H9 (cell line): ENCODE measurements around the gene DHX36. TPM values are rescaled to one million over a fixed set of nuclear protein-coding genes. Genes with fewer than 3 reads are reported as not detected.

Experiments
- DNase-seq: peaks from one replicate; pipeline ENCODE4 v3.0.0-alpha.2; 2017
- H2AFZ ChIP-seq: one replicate; pipeline ENCODE4 v1.6.1; 2013; ENCODE audit warnings: mild to moderate bottlenecking, low read length, control low read depth, moderate library complexity
- H2AK5ac ChIP-seq: 2 replicates; pipeline ENCODE4 v1.6.1; 2013; ENCODE audit warnings: low read length, control low read depth, mixed read lengths; ENCODE audit not compliant: insufficient read length
- H2BK120ac ChIP-seq: one replicate; pipeline ENCODE4 v1.6.1; 2013; ENCODE audit warnings: low read depth, mild to moderate bottlenecking, low read length, control low read depth, inconsistent platforms; ENCODE audit not compliant: poor library complexity, severe bottlenecking
- H2BK12ac ChIP-seq: 2 replicates; pipeline ENCODE4 v1.6.1; 2013; ENCODE audit warnings: low read length, control low read depth, mixed read lengths, low read depth; ENCODE audit not compliant: insufficient read length
- H2BK15ac ChIP-seq: 2 replicates; pipeline ENCODE4 v1.6.1; 2013; ENCODE audit warnings: low read depth, low read length, control low read depth
- H2BK20ac ChIP-seq: one replicate; pipeline ENCODE4 v1.6.1; 2013; ENCODE audit warnings: low read depth, mild to moderate bottlenecking, low read length, control low read depth, inconsistent platforms; ENCODE audit not compliant: poor library complexity, severe bottlenecking
- H2BK5ac ChIP-seq: 2 replicates; pipeline ENCODE4 v1.6.1; 2013; ENCODE audit warnings: low read length, control low read depth, mixed read lengths; ENCODE audit not compliant: insufficient read length
- H3K14ac ChIP-seq: 2 replicates; pipeline ENCODE4 v1.6.1; 2013; ENCODE audit warnings: low read length, control low read depth; ENCODE audit not compliant: insufficient read depth
- H3K18ac ChIP-seq: 2 replicates; pipeline ENCODE4 v1.6.1; 2013; ENCODE audit warnings: low read depth, mild to moderate bottlenecking, mixed read lengths, low read length, control low read depth; ENCODE audit not compliant: insufficient read length
- H3K23ac ChIP-seq: 2 replicates; pipeline ENCODE4 v1.6.1; 2013; ENCODE audit warnings: low read length, control low read depth, mixed read lengths, low read depth; ENCODE audit not compliant: insufficient read length
- H3K23me2 ChIP-seq: 2 replicates; pipeline ENCODE4 v1.6.1; 2013; ENCODE audit warnings: low read depth, mild to moderate bottlenecking, mixed read lengths, low read length, control low read depth; ENCODE audit not compliant: insufficient read length, poor library complexity, severe bottlenecking
- H3K27ac ChIP-seq: 2 replicates; pipeline ENCODE4 v1.5.1; 2013; ENCODE audit warnings: low read length, control low read depth, mixed read lengths, low read depth; ENCODE audit not compliant: insufficient read length
- H3K27me3 ChIP-seq: 2 replicates; pipeline ENCODE4 v1.6.1; 2013; ENCODE audit warnings: low read length, control low read depth, inconsistent platforms; ENCODE audit not compliant: insufficient read depth
- H3K4ac ChIP-seq: 2 replicates; pipeline ENCODE4 v1.6.1; 2013; ENCODE audit warnings: low read depth, mild to moderate bottlenecking, control low read depth, inconsistent platforms, low read length, moderate library complexity
- H3K4me1 ChIP-seq: 2 replicates; pipeline ENCODE4 v1.6.1; 2013; ENCODE audit warnings: low read length, control low read depth, inconsistent platforms; ENCODE audit not compliant: insufficient read depth
- H3K4me2 ChIP-seq: 2 replicates; pipeline ENCODE4 v1.6.1; 2013; ENCODE audit warnings: low read length, control low read depth, mixed read lengths; ENCODE audit not compliant: insufficient read length, insufficient read depth
- H3K56ac ChIP-seq: 2 replicates; pipeline ENCODE4 v1.6.1; 2013; ENCODE audit warnings: low read depth, mild to moderate bottlenecking, mixed read lengths, low read length, control low read depth; ENCODE audit not compliant: insufficient read length
- H3K79me1 ChIP-seq: 2 replicates; pipeline ENCODE4 v1.6.1; 2013; ENCODE audit warnings: low read depth, mild to moderate bottlenecking, moderate library complexity, low read length, control low read depth, inconsistent platforms; ENCODE audit not compliant: insufficient read depth, poor library complexity, severe bottlenecking
- H3K79me2 ChIP-seq: 2 replicates; pipeline ENCODE4 v1.6.1; 2013; ENCODE audit warnings: low read length, control low read depth, inconsistent platforms; ENCODE audit not compliant: insufficient read depth
- H3K9ac ChIP-seq: 2 replicates; pipeline ENCODE4 v1.6.1; 2013; ENCODE audit warnings: low read length, control low read depth, mixed read lengths; ENCODE audit not compliant: insufficient read length; ENCODE audit errors: extremely low read depth
- H3K9me3 ChIP-seq: one replicate; pipeline ENCODE4 v1.6.1; 2013; ENCODE audit warnings: low read depth, low read length, inconsistent platforms; ENCODE audit not compliant: control insufficient read depth
- H3T11ph ChIP-seq: one replicate; pipeline ENCODE4 v1.6.1; 2013; ENCODE audit warnings: mild to moderate bottlenecking, low read length, control low read depth, inconsistent platforms
- H4K20me1 ChIP-seq: one replicate; pipeline ENCODE4 v1.6.1; 2013; ENCODE audit not compliant: control insufficient read depth, insufficient read length, insufficient read depth
- H4K5ac ChIP-seq: 2 replicates; pipeline ENCODE4 v1.6.1; 2013; ENCODE audit warnings: low read depth, mild to moderate bottlenecking, mixed read lengths, low read length, control low read depth; ENCODE audit not compliant: insufficient read length
- H4K8ac ChIP-seq: replicated peaks from 2 replicates; pipeline ENCODE4 v1.6.1; 2013; ENCODE audit warnings: low read length, control low read depth, mixed read lengths, low read depth; ENCODE audit not compliant: insufficient read length
- H4K91ac ChIP-seq: 2 replicates; pipeline ENCODE4 v1.6.1; 2013; ENCODE audit warnings: low read depth, mild to moderate bottlenecking, moderate library complexity, mixed read lengths, low read length, control low read depth; ENCODE audit not compliant: insufficient read length
- H3K27ac Mint-ChIP-seq, 3 experiments: 2 replicates in 2 of 3; 3 replicates in 1 of 3; pipeline ENCODE4 v1.8.0; 2020 to 2021; ENCODE audit warnings: mixed read lengths in 3 of 3, mild to moderate bottlenecking in 1 of 3, moderate library complexity in 1 of 3
- H3K27me3 Mint-ChIP-seq: 2 replicates; pipeline ENCODE4 v1.8.0; 2021; ENCODE audit warnings: low read depth, mild to moderate bottlenecking, moderate library complexity, mixed read lengths
- H3K36me3 Mint-ChIP-seq, 3 experiments: 2 replicates in 2 of 3; 3 replicates in 1 of 3; pipeline ENCODE4 v1.8.0; 2020 to 2021; ENCODE audit warnings: low read depth in 3 of 3, mixed read lengths in 3 of 3; ENCODE audit not compliant: insufficient read depth in 1 of 3
- H3K4me1 Mint-ChIP-seq, 2 experiments: 2 replicates each; pipeline ENCODE4 v1.8.0; 2020; ENCODE audit warnings: mixed read lengths in 2 of 2
- H3K4me3 Mint-ChIP-seq, 2 experiments: 2 replicates in 1 of 2; 3 replicates in 1 of 2; pipeline ENCODE4 v1.8.0; 2020 to 2021; ENCODE audit warnings: mild to moderate bottlenecking in 2 of 2, mixed read lengths in 2 of 2, moderate library complexity in 1 of 2
- H3K9me3 Mint-ChIP-seq, 2 experiments: 2 replicates in 1 of 2; 3 replicates in 1 of 2; pipeline ENCODE4 v1.8.0; 2020; ENCODE audit warnings: mild to moderate bottlenecking in 2 of 2, mixed read lengths in 2 of 2, moderate library complexity in 1 of 2
- total RNA-seq: library from RNA; stranded (reverse); gene quantifications from 2 replicates; pipeline ENCODE4 v1.2.1, GENCODE V29; 2021
- TF ChIP-seq, protein P1 (sequence below): fragments of 200-600 bp; sonication (generic); conservative IDR thresholded peaks from 3 replicates; pipeline ENCODE4 v1.8.0; 2021; ENCODE audit warnings: antibody characterized with exemption, mild to moderate bottlenecking

DHX36 gene
- total RNA-seq, 1 experiment from 2014 or later, result 103 TPM

DNA sequence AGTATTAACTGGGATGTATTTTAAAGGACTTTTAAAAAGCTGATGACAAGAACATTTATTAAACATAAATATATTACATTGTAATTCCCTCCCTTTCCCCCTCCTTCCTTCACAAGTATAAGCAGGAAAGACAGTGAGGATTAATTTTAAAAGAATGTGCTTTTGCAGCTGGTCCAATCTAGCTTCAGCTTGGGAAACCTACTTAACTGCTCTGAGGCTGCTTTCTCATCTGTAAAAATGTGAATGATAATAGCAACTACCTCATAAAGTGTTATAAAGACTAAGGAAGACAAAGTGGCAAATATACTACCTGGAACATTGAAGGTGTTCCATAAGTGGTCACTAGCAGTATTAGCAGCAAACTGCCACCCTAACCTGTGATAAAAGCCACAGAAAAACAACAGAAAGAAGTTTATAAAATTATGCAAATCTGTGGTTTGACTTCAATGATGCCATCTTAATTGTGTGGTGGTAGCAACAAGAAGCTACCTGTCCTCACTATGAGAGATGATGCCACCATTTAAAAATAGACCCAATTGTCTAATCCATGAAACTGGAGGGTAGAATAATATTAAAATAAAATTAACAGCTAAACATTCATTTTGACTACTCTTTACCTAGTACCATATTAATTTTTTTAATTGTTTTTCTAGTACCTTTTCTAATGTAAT, 20.0 kb downstream of the DHX36 start:
- no peaks in the 10 kb centered on the region for H3K23me2 ChIP-seq
- no peaks in the 10 kb centered on the region for H3K27me3 ChIP-seq
- no peaks in the 10 kb centered on the region for H3K9me3 ChIP-seq
- no peak overlapping the region for H3K4ac ChIP-seq
- no peak overlapping the region for H2BK15ac ChIP-seq
- H3K4me1 ChIP-seq, result no peaks in the 10 kb centered on the region
- H3K79me1 ChIP-seq, result no peaks in the 10 kb centered on the region
- H4K20me1 ChIP-seq, result no peaks in the 10 kb centered on the region
- Mint-ChIP-seq H3K36me3 (peaks cover 35 to 83% (median 81%) of the 10 kb centered on the region in 3 experiments; a peak in 6 of 7 replicates), H3K27me3 (no peaks in the 10 kb centered on the region), H3K4me3 (no peak overlapping the region), H3K9me3 (no peaks in the 10 kb centered on the region), H3K4me1 (no peaks in the 10 kb centered on the region), H3K27ac (no peak overlapping the region)
- no peak overlapping the region for H2BK5ac ChIP-seq
- H3K14ac ChIP-seq, result no peak overlapping the region
- H3K18ac ChIP-seq, result no peak overlapping the region
- DNase-seq, result no peak
- H3K23ac ChIP-seq, result no peak overlapping the region
- H4K91ac ChIP-seq, result no peak overlapping the region
- no peak overlapping the region for H3K56ac ChIP-seq
- no peak overlapping the region for H2AK5ac ChIP-seq
- H2BK120ac ChIP-seq, result no peak overlapping the region
- TF ChIP-seq, protein P1, sequence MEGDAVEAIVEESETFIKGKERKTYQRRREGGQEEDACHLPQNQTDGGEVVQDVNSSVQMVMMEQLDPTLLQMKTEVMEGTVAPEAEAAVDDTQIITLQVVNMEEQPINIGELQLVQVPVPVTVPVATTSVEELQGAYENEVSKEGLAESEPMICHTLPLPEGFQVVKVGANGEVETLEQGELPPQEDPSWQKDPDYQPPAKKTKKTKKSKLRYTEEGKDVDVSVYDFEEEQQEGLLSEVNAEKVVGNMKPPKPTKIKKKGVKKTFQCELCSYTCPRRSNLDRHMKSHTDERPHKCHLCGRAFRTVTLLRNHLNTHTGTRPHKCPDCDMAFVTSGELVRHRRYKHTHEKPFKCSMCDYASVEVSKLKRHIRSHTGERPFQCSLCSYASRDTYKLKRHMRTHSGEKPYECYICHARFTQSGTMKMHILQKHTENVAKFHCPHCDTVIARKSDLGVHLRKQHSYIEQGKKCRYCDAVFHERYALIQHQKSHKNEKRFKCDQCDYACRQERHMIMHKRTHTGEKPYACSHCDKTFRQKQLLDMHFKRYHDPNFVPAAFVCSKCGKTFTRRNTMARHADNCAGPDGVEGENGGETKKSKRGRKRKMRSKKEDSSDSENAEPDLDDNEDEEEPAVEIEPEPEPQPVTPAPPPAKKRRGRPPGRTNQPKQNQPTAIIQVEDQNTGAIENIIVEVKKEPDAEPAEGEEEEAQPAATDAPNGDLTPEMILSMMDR, result no peak
- no peak overlapping the region for H2BK12ac ChIP-seq
- H4K8ac ChIP-seq, result no peak overlapping the region
- H2AFZ ChIP-seq, result no peak overlapping the region
- no peak overlapping the region for H4K5ac ChIP-seq
- H3K9ac ChIP-seq, result no peak overlapping the region
- H2BK20ac ChIP-seq, result no peak overlapping the region
- H3K79me2 ChIP-seq, result no peaks in the 10 kb centered on the region; the same call in 1 of the 2 replicates
- no peak overlapping the region for H3K27ac ChIP-seq
- no peak overlapping the region for H3K4me2 ChIP-seq
- H3T11ph ChIP-seq, result no peak overlapping the region
